Ascending aorta (tissue), 2 donors: Measurements from ENCODE around the gene SLC52A3. TPM values are rescaled to one million over a fixed set of nuclear protein-coding genes. Genes with fewer than 3 reads are reported as not detected.
"Not testable (repeated sequence)": the region's sequence is repeated elsewhere in the genome, so short reads cannot be mapped to it uniquely, and the experiment has no call there.

Source experiments
- DNase-seq, 2 donors: peaks; one replicate each; pipeline ENCODE4 v3.0.0-alpha.2; 2019; ENCODE audit warnings: low spot score in 2 of 2
- H3K27ac ChIP-seq, 2 donors: fragments of 200-600 bp; sonication (generic); one replicate each; pipeline ENCODE4 v1.5.1; 2016 to 2017; ENCODE audit warnings: mild to moderate bottlenecking in 1 of 2
- H3K27me3 ChIP-seq: fragments of 200-600 bp; sonication (generic); one replicate; pipeline ENCODE4 v1.5.1; 2017
- H3K36me3 ChIP-seq, 2 donors: fragments of 200-600 bp; sonication (generic); one replicate each; pipeline ENCODE4 v1.5.1; 2016
- H3K4me1 ChIP-seq, 2 donors: fragments of 200-600 bp; sonication (generic); one replicate each; pipeline ENCODE4 v1.5.1; 2016 to 2017; ENCODE audit warnings: mild to moderate bottlenecking in 1 of 2
- H3K4me3 ChIP-seq, 2 donors: fragments of 200-600 bp; sonication (generic); one replicate each; pipeline ENCODE4 v1.5.1; 2016 to 2017; ENCODE audit warnings: mild to moderate bottlenecking in 1 of 2
- H3K9me3 ChIP-seq, 2 donors: fragments of 200-600 bp; sonication (generic); one replicate each; pipeline ENCODE4 v1.5.1; 2016
- intact Hi-C: fragments of 100-400 bp; cut with DNase I; formaldehyde crosslinking; loops from one replicate; pipeline ENCODE4 v1.15.1; 2023
- total RNA-seq: library from RNA; depleted of rRNA; stranded (reverse); fragments of >200 nt; gene quantifications from one replicate; pipeline ENCODE4 v1.1.0, GENCODE V29; 2016
- TF ChIP-seq, protein P1 (sequence below), 3 experiments: fragments of 200-600 bp in 2 of 3; fragments of 450-650 bp in 1 of 3; sonication (generic) in 2 of 3; IDR thresholded peaks; one replicate each; pipeline ENCODE4 v1.5.1; 2016 to 2019; ENCODE audit warnings: antibody characterized with exemption in 3 of 3, mild to moderate bottlenecking in 1 of 3, moderate library complexity in 1 of 3

The SLC52A3 gene
- total RNA-seq, 1 donor from 2014 or later, result 3.0 TPM

DNA sequence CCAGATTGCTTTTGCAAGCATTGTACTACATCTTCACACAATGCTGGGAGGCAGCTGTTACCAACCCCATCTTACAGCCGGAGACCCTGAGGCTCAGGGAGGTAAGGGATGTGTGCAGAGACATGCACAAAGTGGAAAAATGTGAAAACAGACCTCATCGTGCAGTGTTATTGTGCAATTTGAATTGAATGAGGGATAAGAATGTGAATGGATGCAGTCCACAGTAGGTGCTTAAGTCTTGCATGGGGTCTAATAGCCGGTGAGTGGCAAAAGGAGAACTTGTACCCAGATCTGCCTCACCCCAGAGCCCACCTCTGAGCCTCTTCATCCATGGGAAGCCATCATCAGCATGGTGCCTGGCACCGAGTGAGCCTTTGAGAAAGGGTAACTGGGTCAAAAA is 42.1 kb downstream of the SLC52A3 start:
- Histone ChIP-seq H3K4me1 (peaks cover 0 to 5% of the 10 kb centered on the region in 2 donors), H3K4me3 (no peak overlapping the region), H3K27me3 (peaks cover 15% of the 10 kb centered on the region), H3K9me3 (no peaks in the 10 kb centered on the region), H3K36me3 (no peaks in the 10 kb centered on the region), H3K27ac (no peak overlapping the region)
- intact Hi-C loops, result no loop called here
- TF ChIP-seq, protein P1, sequence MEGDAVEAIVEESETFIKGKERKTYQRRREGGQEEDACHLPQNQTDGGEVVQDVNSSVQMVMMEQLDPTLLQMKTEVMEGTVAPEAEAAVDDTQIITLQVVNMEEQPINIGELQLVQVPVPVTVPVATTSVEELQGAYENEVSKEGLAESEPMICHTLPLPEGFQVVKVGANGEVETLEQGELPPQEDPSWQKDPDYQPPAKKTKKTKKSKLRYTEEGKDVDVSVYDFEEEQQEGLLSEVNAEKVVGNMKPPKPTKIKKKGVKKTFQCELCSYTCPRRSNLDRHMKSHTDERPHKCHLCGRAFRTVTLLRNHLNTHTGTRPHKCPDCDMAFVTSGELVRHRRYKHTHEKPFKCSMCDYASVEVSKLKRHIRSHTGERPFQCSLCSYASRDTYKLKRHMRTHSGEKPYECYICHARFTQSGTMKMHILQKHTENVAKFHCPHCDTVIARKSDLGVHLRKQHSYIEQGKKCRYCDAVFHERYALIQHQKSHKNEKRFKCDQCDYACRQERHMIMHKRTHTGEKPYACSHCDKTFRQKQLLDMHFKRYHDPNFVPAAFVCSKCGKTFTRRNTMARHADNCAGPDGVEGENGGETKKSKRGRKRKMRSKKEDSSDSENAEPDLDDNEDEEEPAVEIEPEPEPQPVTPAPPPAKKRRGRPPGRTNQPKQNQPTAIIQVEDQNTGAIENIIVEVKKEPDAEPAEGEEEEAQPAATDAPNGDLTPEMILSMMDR (IDR thresholded peaks at IDR 0.05), result no peak
- DNase-seq, result no peak

DNA sequence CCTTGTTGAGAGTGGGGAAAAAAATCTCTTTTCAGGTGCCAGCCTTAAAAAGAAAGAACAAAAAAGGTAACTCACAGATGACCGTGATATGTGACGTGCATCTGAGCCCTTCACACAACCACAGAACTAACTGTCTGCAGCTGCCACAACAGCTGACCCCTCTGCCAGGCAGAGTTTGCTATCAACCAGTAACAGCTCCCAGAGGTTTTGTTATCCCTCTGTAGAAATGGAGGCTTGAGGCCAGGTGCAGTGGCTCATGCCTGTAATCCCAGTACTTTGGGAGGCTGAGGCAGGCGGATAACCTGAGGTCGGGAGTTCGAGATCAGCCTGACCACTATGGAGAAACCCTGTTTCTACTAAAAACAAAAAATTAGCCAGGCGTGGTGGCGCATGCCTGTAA is 42.8 kb downstream of the SLC52A3 start:
- Histone ChIP-seq H3K9me3 (no peaks in the 10 kb centered on the region), H3K4me1 (peaks cover 0 to 5% of the 10 kb centered on the region in 2 donors), H3K27me3 (peaks cover 15% of the 10 kb centered on the region), H3K27ac (no peak overlapping the region), H3K4me3 (no peak overlapping the region), H3K36me3 (no peaks in the 10 kb centered on the region)
- TF ChIP-seq, protein P1 (IDR thresholded peaks at IDR 0.05), result no peak
- DNase-seq, result no peak
- intact Hi-C loops, result no loop called here

DNA sequence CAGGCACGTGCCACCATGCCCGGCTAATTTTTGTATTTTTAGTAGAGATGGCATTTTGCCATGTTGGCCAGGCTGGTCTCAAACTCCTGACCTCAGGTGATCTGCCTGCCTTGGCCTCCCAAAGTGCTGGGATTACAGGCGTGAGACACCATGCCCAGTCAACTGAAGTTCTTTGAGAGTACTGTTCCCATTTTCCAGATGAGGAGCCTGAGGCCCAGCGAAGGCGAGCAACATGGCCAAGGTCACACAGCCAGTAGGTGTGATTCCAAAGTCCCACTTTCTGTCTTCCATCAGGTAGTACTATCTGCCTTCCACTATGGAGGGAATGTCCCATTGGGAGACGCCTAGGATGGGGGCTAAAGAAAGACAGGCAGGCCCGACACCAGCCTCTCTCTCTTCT is 43.5 kb downstream of the SLC52A3 start:
- H3K9me3 ChIP-seq, H3K36me3 ChIP-seq, H3K4me1 ChIP-seq, H3K27ac ChIP-seq, H3K4me3 ChIP-seq, DNase-seq, intact Hi-C loops: not testable (repeated sequence)
- peaks cover 12% of the 10 kb centered on the region for H3K27me3 ChIP-seq

DNA sequence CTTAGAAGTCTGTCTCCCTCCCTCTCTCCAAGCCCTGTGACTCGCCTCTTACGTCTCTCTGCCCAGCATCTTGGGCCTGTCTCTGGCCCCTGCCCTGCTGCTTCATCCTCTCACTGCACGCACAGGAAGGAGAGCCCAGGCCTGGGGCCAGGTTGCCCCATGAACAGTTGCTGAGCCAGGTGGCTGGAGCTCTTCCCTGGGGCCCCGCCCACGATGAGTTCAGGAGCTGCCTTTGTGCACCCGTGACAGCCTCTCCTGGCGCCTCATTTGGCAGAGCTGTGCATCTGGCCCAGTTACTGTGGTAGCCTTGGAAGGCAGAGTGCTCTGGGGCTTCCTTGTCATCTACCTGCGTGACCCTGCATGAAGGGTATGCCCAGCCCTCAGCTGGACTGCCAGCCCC is 44.5 kb downstream of the SLC52A3 start:
- no peak overlapping the region for H3K27ac ChIP-seq
- H3K9me3 ChIP-seq, result no peaks in the 10 kb centered on the region
- no peak overlapping the region for H3K4me3 ChIP-seq
- no peaks in the 10 kb centered on the region for H3K36me3 ChIP-seq
- peaks cover 0 to 5% of the 10 kb centered on the region in 2 donors for H3K4me1 ChIP-seq
- intact Hi-C loops, result no loop called here
- no peak for DNase-seq
- H3K27me3 ChIP-seq, result peaks cover 11% of the 10 kb centered on the region
- TF ChIP-seq, protein P1 (IDR thresholded peaks at IDR 0.05), result no peak

DNA sequence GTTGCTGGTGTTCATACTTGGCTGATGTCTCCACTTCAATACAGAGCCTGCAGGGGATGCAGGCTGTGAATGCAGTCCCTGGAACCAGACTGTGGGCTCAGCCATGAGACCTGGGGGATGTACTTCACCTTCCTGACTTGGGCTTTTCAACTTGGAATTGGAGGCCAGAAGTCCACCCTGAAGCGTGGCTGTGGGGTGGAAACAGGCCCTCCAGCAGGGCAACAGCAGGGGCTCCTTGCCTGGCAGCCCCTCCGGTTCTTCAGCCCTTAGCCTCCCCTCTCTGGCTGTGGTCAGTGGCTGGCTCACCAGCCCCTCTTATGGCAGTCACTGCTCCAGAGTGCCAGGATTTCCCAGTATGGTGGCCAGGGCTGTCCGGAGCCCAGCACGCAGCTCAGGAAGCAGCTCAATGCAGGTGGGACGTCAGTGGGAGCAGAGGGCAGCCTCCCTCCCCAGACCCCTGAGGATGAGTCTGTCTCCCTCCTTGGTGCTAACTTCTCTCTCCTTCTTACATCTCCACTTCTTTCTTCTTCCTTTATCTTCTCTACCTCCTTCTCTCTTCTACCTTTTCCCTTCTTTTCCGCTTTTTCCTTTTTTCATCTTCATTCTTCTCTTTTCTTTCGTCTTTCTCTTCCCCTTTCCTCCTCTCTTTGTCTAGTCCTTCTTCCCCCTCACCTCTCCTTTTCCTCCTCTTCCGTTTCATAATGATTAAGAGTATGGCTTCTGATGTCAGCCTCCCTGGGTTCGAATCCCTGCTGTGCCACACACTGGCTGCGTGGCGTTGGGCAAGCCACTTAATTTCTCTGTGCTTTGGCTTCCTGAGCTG is 45.3 kb downstream of the SLC52A3 start:
- no peaks in the 10 kb centered on the region for H3K36me3 ChIP-seq
- intact Hi-C loops, result no loop called here
- TF ChIP-seq, protein P1 (IDR thresholded peaks at IDR 0.05), result no peak
- no peak for DNase-seq
- no peaks in the 10 kb centered on the region for H3K9me3 ChIP-seq
- no peak overlapping the region for H3K27ac ChIP-seq
- H3K4me1 ChIP-seq, result peaks cover 0 to under 1% of the 10 kb centered on the region in 2 donors
- H3K27me3 ChIP-seq, result peaks cover 4% of the 10 kb centered on the region
- no peak overlapping the region for H3K4me3 ChIP-seq

DNA sequence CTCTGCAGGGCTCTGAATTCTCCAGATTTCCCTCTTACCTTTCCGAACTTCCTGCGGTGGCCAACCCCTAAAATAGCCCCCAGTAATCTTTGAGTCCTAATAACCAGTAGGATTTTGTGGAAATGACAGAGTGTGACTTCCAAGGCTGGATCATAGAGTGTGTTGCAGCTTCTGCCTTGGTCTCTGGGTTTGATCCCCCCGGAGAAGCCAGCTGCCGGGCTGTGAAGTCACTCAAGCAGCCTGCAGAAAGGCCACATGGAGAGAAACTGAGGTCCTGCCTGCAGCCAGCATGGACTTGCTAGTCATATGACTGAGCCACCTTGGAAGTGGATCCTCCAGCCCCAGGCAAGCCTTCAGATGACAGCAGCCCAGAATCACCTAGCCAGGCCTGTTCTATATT is 46.4 kb downstream of the SLC52A3 start:
- no peak for DNase-seq
- Histone ChIP-seq H3K27me3 (no peaks in the 10 kb centered on the region), H3K9me3 (no peaks in the 10 kb centered on the region), H3K4me3 (no peak overlapping the region), H3K36me3 (no peaks in the 10 kb centered on the region), H3K27ac (no peak overlapping the region), H3K4me1 (no peaks in the 10 kb centered on the region)
- intact Hi-C loops, result no loop called here
- TF ChIP-seq, protein P1 (IDR thresholded peaks at IDR 0.05), result no peak
